ENCODE measurements around the gene TFAM.

- TF ChIP-seq CTCF (IDR thresholded peaks at IDR 0.05; ENCODE audit: borderline replicate concordance, extremely low read depth, low read length, poor library complexity, severe bottlenecking) (no peak), EZH2 (IDR thresholded peaks at IDR 0.05; ENCODE audit: borderline replicate concordance, low read depth, low read length, severe bottlenecking) (no peak)
These were observed 50.2 kb downstream of the TFAM start for GRCh38 chr10:58435297-58435985.

All from DND-41 (cell line).